A549 (cell line): ENCODE measurements around the gene PRKCE.
"Not testable (repeated sequence)": the region's sequence is repeated elsewhere in the genome, so short reads cannot be mapped to it uniquely, and the experiment has no call there.

Source experiments
- CHD4 ChIP-seq: fragments of 200-600 bp; sonication (generic); IDR thresholded peaks from 2 replicates; pipeline ENCODE4 v1.6.1; 2016; ENCODE audit warnings: antibody characterized with exemption, mild to moderate bottlenecking, borderline replicate concordance
- EHMT2 ChIP-seq: fragments of 200-600 bp; sonication (generic); IDR thresholded peaks from 2 replicates; pipeline ENCODE4 v1.6.1; 2016; ENCODE audit warnings: antibody characterized with exemption, low read depth, mild to moderate bottlenecking, moderate library complexity
- FOXS1 ChIP-seq: fragments of 250-450 bp; sonication (Bioruptor Pico); IDR thresholded peaks from 2 replicates; pipeline ENCODE4 v1.5.0; 2020; ENCODE audit warnings: mild to moderate bottlenecking, moderate library complexity
- HDAC2 ChIP-seq: fragments of 200-600 bp; sonication (generic); IDR thresholded peaks from 2 replicates; pipeline ENCODE4 v1.6.1; 2016
- MAFK ChIP-seq: fragments of 450-650 bp; IDR thresholded peaks from 2 replicates; pipeline ENCODE4 v1.6.1; 2014; ENCODE audit not compliant: partially characterized antibody
- MAX ChIP-seq: IDR thresholded peaks from 2 replicates; pipeline ENCODE4 v1.6.1; 2012
- POLR2A ChIP-seq: IDR thresholded peaks from 2 replicates; pipeline ENCODE4 v1.6.1; 2012; ENCODE audit warnings: mild to moderate bottlenecking, low read length
- RAD21 ChIP-seq, 2 experiments: fragments of >200 bp in 1 of 2; sonication (Bioruptor Twin) in 1 of 2; formaldehyde crosslinking in 1 of 2; IDR thresholded peaks in 1 of 2; conservative IDR thresholded peaks in 1 of 2; 2 replicates in 1 of 2; 3 replicates in 1 of 2; pipeline ENCODE4 v1.6.1; 2012 to 2018; ENCODE audit warnings: inconsistent platforms in 1 of 2
- SMC3 ChIP-seq: fragments of >200 bp; sonication (Bioruptor Twin); formaldehyde crosslinking; IDR thresholded peaks from 3 replicates; pipeline ENCODE4 v1.6.1; 2018; ENCODE audit warnings: inconsistent platforms
- TF ChIP-seq, protein P1 (sequence below): fragments of >200 bp; sonication (Bioruptor Twin); formaldehyde crosslinking; IDR thresholded peaks from 3 replicates; pipeline ENCODE4 v1.5.1; 2016
- TF ChIP-seq, protein P2 (sequence below): IDR thresholded peaks from 2 replicates; pipeline ENCODE4 v1.6.1; 2012
- TF ChIP-seq, protein P3 (sequence below): fragments of 200-600 bp; sonication (generic); IDR thresholded peaks from 2 replicates; pipeline ENCODE4 v1.6.1; 2016; ENCODE audit warnings: antibody characterized with exemption, mild to moderate bottlenecking, moderate library complexity
- TF ChIP-seq, protein P4 (sequence below): fragments of >200 bp; sonication (Bioruptor Twin); formaldehyde crosslinking; IDR thresholded peaks from 3 replicates; pipeline ENCODE4 v1.6.1; 2016

DNA sequence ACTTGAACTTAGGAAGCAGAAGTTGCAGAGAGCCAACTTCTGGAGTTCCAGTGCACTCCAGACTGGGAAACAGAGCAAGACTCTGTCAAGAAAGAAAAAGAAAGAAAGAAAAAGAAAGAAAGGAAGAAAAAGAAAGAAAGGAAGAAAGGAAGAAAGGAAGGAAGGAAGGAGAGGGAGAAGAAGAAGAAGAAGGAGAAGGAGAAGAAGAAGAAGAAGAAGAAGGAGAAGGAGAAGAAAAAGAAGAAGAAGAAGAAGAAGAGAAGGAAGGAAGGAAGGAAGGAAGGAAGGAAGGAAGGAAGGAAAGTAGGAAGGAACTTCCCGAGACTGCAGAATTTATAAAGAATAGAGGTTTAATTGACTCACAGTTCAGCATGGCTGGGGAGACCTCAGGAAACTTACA is 65.0 kb downstream of the PRKCE start:
- TF ChIP-seq, protein P1, sequence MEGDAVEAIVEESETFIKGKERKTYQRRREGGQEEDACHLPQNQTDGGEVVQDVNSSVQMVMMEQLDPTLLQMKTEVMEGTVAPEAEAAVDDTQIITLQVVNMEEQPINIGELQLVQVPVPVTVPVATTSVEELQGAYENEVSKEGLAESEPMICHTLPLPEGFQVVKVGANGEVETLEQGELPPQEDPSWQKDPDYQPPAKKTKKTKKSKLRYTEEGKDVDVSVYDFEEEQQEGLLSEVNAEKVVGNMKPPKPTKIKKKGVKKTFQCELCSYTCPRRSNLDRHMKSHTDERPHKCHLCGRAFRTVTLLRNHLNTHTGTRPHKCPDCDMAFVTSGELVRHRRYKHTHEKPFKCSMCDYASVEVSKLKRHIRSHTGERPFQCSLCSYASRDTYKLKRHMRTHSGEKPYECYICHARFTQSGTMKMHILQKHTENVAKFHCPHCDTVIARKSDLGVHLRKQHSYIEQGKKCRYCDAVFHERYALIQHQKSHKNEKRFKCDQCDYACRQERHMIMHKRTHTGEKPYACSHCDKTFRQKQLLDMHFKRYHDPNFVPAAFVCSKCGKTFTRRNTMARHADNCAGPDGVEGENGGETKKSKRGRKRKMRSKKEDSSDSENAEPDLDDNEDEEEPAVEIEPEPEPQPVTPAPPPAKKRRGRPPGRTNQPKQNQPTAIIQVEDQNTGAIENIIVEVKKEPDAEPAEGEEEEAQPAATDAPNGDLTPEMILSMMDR = not testable (repeated sequence)
- TF ChIP-seq, protein P2, sequence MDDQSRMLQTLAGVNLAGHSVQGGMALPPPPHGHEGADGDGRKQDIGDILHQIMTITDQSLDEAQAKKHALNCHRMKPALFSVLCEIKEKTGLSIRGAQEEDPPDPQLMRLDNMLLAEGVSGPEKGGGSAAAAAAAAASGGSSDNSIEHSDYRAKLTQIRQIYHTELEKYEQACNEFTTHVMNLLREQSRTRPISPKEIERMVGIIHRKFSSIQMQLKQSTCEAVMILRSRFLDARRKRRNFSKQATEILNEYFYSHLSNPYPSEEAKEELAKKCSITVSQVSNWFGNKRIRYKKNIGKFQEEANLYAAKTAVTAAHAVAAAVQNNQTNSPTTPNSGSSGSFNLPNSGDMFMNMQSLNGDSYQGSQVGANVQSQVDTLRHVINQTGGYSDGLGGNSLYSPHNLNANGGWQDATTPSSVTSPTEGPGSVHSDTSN = not testable (repeated sequence)
- TF ChIP-seq, protein P3, sequence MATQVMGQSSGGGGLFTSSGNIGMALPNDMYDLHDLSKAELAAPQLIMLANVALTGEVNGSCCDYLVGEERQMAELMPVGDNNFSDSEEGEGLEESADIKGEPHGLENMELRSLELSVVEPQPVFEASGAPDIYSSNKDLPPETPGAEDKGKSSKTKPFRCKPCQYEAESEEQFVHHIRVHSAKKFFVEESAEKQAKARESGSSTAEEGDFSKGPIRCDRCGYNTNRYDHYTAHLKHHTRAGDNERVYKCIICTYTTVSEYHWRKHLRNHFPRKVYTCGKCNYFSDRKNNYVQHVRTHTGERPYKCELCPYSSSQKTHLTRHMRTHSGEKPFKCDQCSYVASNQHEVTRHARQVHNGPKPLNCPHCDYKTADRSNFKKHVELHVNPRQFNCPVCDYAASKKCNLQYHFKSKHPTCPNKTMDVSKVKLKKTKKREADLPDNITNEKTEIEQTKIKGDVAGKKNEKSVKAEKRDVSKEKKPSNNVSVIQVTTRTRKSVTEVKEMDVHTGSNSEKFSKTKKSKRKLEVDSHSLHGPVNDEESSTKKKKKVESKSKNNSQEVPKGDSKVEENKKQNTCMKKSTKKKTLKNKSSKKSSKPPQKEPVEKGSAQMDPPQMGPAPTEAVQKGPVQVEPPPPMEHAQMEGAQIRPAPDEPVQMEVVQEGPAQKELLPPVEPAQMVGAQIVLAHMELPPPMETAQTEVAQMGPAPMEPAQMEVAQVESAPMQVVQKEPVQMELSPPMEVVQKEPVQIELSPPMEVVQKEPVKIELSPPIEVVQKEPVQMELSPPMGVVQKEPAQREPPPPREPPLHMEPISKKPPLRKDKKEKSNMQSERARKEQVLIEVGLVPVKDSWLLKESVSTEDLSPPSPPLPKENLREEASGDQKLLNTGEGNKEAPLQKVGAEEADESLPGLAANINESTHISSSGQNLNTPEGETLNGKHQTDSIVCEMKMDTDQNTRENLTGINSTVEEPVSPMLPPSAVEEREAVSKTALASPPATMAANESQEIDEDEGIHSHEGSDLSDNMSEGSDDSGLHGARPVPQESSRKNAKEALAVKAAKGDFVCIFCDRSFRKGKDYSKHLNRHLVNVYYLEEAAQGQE = not testable (repeated sequence)
- not testable (repeated sequence) for TF ChIP-seq MAX; POLR2A; MAFK; HDAC2; EHMT2; SMC3; FOXS1 (CRISPR knock-in tag); CHD4; RAD21 (conservative IDR thresholded peaks at IDR 0.05 in 1 of 2, IDR thresholded peaks at IDR 0.05 in 1 of 2)
- TF ChIP-seq, protein P4, sequence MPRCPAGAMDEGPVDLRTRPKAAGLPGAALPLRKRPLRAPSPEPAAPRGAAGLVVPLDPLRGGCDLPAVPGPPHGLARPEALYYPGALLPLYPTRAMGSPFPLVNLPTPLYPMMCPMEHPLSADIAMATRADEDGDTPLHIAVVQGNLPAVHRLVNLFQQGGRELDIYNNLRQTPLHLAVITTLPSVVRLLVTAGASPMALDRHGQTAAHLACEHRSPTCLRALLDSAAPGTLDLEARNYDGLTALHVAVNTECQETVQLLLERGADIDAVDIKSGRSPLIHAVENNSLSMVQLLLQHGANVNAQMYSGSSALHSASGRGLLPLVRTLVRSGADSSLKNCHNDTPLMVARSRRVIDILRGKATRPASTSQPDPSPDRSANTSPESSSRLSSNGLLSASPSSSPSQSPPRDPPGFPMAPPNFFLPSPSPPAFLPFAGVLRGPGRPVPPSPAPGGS = not testable (repeated sequence)
